ENCODE data around the gene LONP2.
"Not testable (repeated sequence)": the region's sequence is repeated elsewhere in the genome, so short reads cannot be mapped to it uniquely, and the experiment has no call there.

GRCh38 chr16:48313905-48314304 is 69.8 kb downstream of the LONP2 start:
- TF ChIP-seq CTCF (conservative IDR thresholded peaks at IDR 0.05; ENCODE audit: low read depth, low read length); EZH2phosphoT487 (IDR thresholded peaks at IDR 0.05; ENCODE audit: borderline replicate concordance, low read length); EZH2 (IDR thresholded peaks at IDR 0.05; ENCODE audit: low read length, unreplicated experiment): not testable (repeated sequence)
